Measurements from ENCODE around the gene ADGB.
"Not testable (repeated sequence)": the region's sequence is repeated elsewhere in the genome, so short reads cannot be mapped to it uniquely, and the experiment has no call there.

ADGB gene

DNA sequence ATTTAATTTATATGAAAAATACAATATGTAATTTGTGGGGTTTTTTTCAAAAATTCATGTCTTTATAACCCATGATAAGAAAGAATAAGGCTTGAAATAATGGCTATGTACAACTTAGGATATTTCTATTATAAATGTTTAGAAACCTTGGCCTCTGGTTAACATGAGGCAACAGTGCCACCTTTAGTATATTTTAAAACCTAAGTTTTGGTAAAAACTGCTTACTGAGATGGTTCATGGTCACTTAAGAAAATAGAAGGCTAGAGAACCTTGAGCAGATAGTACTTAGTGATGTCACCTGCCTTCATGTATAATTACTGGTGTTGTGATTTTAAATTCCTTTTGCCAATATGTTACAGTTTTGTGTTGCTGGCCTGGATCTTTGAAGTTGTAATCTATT is 176.4 kb downstream of the ADGB start:
- TF ChIP-seq CTCF (IDR thresholded peaks at IDR 0.05) (0 out of 2 replicates have a peak, but pooled peaks have one; percentile 6), ZFX (IDR thresholded peaks at IDR 0.05; ENCODE audit: borderline replicate concordance) (no peak)

GRCh38 chr6:146781836-146782235 is 183.1 kb downstream of the ADGB start:
- H3K27ac ChIP-seq: no peak overlapping the region
- TF ChIP-seq CTCF (IDR thresholded peaks at IDR 0.05) (no peak), ZFX (IDR thresholded peaks at IDR 0.05; ENCODE audit: borderline replicate concordance) (no peak)

More for the DNA sequence above, 176.4 kb downstream of the ADGB start:
- H3K27ac ChIP-seq: no peak overlapping the region

GRCh38 chr6:146785001-146785585 is 186.3 kb downstream of the ADGB start:
- TF ChIP-seq ZFX (IDR thresholded peaks at IDR 0.05; ENCODE audit: borderline replicate concordance) (no peak), CTCF (IDR thresholded peaks at IDR 0.05) (peak; percentile 84)
- no peak overlapping the region for H3K27ac ChIP-seq

DNA sequence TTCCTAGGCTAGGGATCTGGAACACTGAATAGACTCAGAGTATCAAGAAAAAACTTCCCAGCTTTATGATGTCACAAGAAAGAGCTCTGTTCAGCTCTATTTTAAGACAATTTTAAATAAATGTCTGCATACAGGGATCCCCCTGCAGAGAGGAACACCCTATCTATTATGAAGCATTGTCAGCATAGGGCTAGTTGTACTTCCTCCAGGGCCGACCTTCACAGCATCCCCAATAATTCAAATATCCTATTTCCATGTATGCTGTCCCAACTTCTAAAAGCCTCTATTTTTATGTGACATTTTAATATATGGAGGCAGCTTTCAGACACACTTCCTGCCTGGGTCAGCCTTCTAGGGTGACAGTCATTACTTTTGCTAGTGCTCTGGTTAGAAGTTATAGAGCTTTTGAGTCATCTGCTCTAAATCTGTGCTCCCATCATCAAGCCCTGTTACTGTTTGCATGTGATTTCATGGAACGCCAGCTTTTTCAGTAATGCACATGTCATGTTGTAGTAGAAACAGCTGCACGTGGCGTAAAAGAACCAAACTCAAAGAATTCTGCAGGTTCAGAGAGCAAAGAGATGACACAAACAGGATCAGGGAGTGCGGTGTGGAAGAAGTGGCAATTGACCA is 189.2 kb downstream of the ADGB start:
- no peak overlapping the region for H3K27ac ChIP-seq
- TF ChIP-seq ZFX (IDR thresholded peaks at IDR 0.05; ENCODE audit: borderline replicate concordance) (no peak), CTCF (IDR thresholded peaks at IDR 0.05) (no peak)

DNA sequence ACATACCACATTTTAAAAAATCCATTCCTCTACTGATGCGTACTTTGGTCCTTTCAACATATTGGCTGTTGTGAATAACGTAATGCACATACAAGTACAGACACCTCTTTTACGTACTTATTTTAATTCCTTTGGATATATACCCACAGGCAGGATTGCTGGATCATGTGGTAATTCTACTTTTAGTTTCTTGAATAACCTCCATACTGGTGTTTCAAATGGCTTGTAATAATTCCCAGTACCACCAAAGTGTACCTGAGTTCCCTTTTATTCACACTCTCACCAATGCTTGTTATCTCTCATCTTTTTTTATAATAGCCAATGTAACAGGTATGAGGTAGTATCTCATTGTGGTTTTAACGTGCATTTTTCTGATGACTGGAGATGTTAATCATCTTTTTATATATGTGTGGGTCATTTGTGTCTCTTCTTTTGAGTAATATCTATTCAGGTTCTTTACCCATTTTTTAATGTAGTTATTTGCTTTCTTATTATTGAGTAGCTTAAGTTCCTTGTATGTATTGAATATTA is 191.9 kb downstream of the ADGB start:
- TF ChIP-seq CTCF (IDR thresholded peaks at IDR 0.05) (no peak), ZFX (IDR thresholded peaks at IDR 0.05; ENCODE audit: borderline replicate concordance) (no peak)
- no peak overlapping the region for H3K27ac ChIP-seq

DNA sequence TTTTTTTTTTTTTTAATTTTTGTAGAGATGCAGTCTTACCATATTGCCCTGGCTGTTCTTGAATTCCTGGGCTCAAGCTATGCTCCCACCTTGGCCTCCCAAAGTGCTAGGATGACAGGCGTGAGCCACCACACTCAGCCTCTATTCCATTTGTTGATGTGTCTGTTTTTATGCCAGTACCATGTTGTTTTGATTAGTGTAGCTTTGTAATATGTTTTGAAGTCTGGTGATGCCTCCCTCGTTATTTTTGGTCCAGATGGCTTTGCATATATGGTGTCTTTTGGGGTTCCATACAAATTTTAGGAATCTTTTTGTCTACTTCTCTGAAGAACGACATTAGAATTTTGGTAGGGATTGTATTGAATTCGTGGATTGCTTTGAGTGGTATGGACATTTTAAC is 193.2 kb downstream of the ADGB start:
- TF ChIP-seq ZFX (IDR thresholded peaks at IDR 0.05; ENCODE audit: borderline replicate concordance): no peak
- TF ChIP-seq CTCF (IDR thresholded peaks at IDR 0.05): no peak
- no peak overlapping the region for H3K27ac ChIP-seq

DNA sequence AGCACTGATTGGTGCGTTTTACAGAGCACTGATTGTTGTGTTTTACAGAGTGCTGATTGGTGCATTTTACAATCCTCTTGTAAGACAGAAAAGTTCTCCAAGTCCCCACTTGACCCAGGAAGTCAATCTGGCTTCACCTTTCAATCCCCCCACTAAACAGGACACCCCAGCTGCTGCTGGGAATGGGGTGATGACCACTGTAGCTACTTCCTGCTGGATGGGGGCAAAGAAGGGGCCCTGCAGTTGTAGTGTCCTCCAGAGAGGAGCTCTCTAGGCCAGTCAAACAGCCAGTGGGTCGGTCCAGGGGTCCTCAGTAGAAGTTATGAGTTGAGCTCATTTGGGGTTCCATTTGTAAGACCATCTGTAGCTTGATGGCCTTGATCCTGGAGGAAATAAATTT is 194.4 kb downstream of the ADGB start:
- H3K27ac ChIP-seq: not testable (repeated sequence)
